Heart right ventricle (tissue), 16 donors: ENCODE data around the gene CEP95. TPM values are rescaled to one million over a fixed set of nuclear protein-coding genes. Genes with fewer than 3 reads are reported as not detected.

Experiments used
- ATAC-seq, 8 donors: fragments of 200-7000 bp; cut with Tn5 transposase; one replicate each; pipeline ENCODE4 v1.9.1; 2020; ENCODE audit warnings: mild to moderate bottlenecking in 8 of 8, moderate library complexity in 8 of 8, moderate number of reproducible peaks in 1 of 8
- DNase-seq, 2 donors: peaks; one replicate each; pipeline ENCODE4 v3.0.0-alpha.2; 2020
- H3K27ac ChIP-seq, 10 donors: fragments of 200-600 bp; sonication (generic) in 2 of 10; one replicate each; pipeline versions ENCODE4 v1.5.0 to v1.8.0; 2020 to 2022; ENCODE audit warnings: mild to moderate bottlenecking in 3 of 10
- H3K27me3 ChIP-seq, 7 donors: fragments of 200-600 bp; one replicate each; pipeline ENCODE4 v1.8.0; 2021 to 2022; ENCODE audit warnings: mild to moderate bottlenecking in 2 of 7
- H3K36me3 ChIP-seq, 9 donors: fragments of 200-600 bp; sonication (generic) in 1 of 9; one replicate each; pipeline versions ENCODE4 v1.5.0 to v1.8.0; 2020 to 2022; ENCODE audit warnings: mild to moderate bottlenecking in 2 of 9
- H3K4me1 ChIP-seq, 9 donors: fragments of 200-600 bp; sonication (generic) in 1 of 9; one replicate each; pipeline versions ENCODE4 v1.5.0 to v1.8.0; 2020 to 2022; ENCODE audit warnings: mild to moderate bottlenecking in 4 of 9
- H3K4me3 ChIP-seq, 10 donors: fragments of 200-600 bp; sonication (generic) in 2 of 10; one replicate each; pipeline versions ENCODE4 v1.5.0 to v1.8.0; 2020 to 2022; ENCODE audit warnings: mild to moderate bottlenecking in 7 of 10, moderate library complexity in 2 of 10
- H3K9me3 ChIP-seq, 11 donors: fragments of 200-600 bp in 10 of 11; sonication (generic) in 2 of 11; one replicate each; pipeline versions ENCODE4 v1.5.0 to v1.8.0; 2013 to 2022; ENCODE audit warnings: mild to moderate bottlenecking in 2 of 11, control low read depth in 1 of 11, moderate library complexity in 1 of 11
- CTCF ChIP-seq, 9 donors: fragments of 200-600 bp; sonication (generic) in 2 of 9; IDR thresholded peaks; one replicate each; pipeline versions ENCODE4 v1.5.0 to v1.8.0; 2021 to 2022; ENCODE audit warnings: antibody characterized with exemption in 9 of 9, mild to moderate bottlenecking in 5 of 9, moderate library complexity in 1 of 9
- WGBS, 2 donors: extraction: QIAGEN DNeasy Blood & Tissue Kit; methylation state at CpG; one replicate each; pipeline ENCODE4 v1.1.7; 2013; ENCODE audit warnings: inconsistent platforms in 1 of 2; 5-methylcytosine and 5-hydroxymethylcytosine counted together
- intact Hi-C, 10 donors: fragments of 100-400 bp; cut with DNase I; formaldehyde crosslinking; loops; one replicate each; pipeline versions ENCODE4 v1.11.1 to v1.14.2; 2022
- polyA plus RNA-seq, 2 donors: library from polyadenylated mRNA; stranded (reverse); fragments of 200-250 nt; gene quantifications; one replicate each; pipeline ENCODE4 v1.2.3, GENCODE V29; 2013
- total RNA-seq, 10 donors: library from RNA; stranded (reverse); fragmentation: NEBNext Ultra II Directional in 3 of 10; extraction: Animal tissue kit (Norgen Biotek cat#: 25700) in 3 of 10; gene quantifications; one replicate each; pipeline versions ENCODE4 v1.2.1 to v1.2.4, GENCODE V29; 2021 to 2023
- donor health status: Arrhythmogenic right ventricular cardiomyopathy.
- donor health status: ischemic (EF 13 %, LVEDD 7.1; RV severe dilation, severe dysfunction).
- donor health status: healthy with polysubstance abuse.
- donor health status: DM: no; HTN: yes; CAD: no.
- donor health status: DM: no; HTN: no; CAD: no.
- donor health status: ischemic (EF 25% LVEDD 6.9; RV normal size, moderate dysfunction).
- donor health status: ischemic (EF 25% LVEDD 5.7; RV mildly dilated, moderate dysfunction).
- donor health status: healthy.
- donor health status: DM: yes; HTN: yes; CAD: no.
- donor health status: Ischemic cardiomyopathy.
- donor health status: ischemic (EF 35%, LVEDD 5.7; RV mildly dilated, moderate dysfunction).
- donor health status: nonischemic (EF 11% LVEDD 7.7; RV severe dilation, severe dysfunction).
- donor health status: DM: yes; HTN: yes; CAD: no.
- donor health status: PGD.
- donor health status: ischemic (EF 29% LVEDD 5.4; RV normal size, mild dysfunction).
- donor health status: nonischemic (EF 23%, LVEDD 6.1; RV moderate dilation, normal function).

CEP95 gene
- total and polyA plus RNA-seq, 12 donors, result 8.6 to 62.4 (median 14.6) TPM

- Histone ChIP-seq H3K4me1 (peaks cover 10 to 74% (median 63%) of the 10 kb centered on the region in 9 donors), H3K4me3 (peak overlapping the region; percentile 42 to 85 (median 76)), H3K9me3 (no peaks in the 10 kb centered on the region), H3K27me3 (no peaks in the 10 kb centered on the region), H3K36me3 (peaks cover 0 to 64% (median 39%) of the 10 kb centered on the region in 9 donors), H3K27ac (peak overlapping the region; percentile 39 to 91 (median 82))
- TF ChIP-seq CTCF (IDR thresholded peaks at IDR 0.05), result no peak
- peak in 1 of 8 donors; percentile 5 for ATAC-seq
- intact Hi-C loops, result loop anchor here in 5 of 10 donors (5.0 to 10.0 kb wide), 5 partner anchors 148 to 192 kb away; no protein-coding TSS in a partner anchor
- WGBS, 2 donors, result 0 to 2% methylated on average over 20 of the region's 20 CpGs
- DNase-seq, result no peak
Measured at GRCh38 chr17:64496348-64496785, 10.4 kb upstream of the CEP95 start.

GRCh38 chr17:64496786-64497564 lies 9.8 kb upstream of the CEP95 start, which contains the start of gene POLG2:
Gene POLG2 (minus strand): TSS chr17:64497054. CDS start chr17:64496968, 86 bp downstream.
- Histone ChIP-seq H3K4me3 (peak within 1 kb of the TSS; percentile 42 to 85 (median 76)), H3K36me3 (peaks cover 0 to 65% (median 43%) of the 10 kb centered on the region in 9 donors), H3K4me1 (peaks cover 13 to 80% (median 69%) of the 10 kb centered on the region in 9 donors), H3K27ac (peak within 1 kb of the TSS; percentile 39 to 91 (median 82)), H3K9me3 (no peaks in the 10 kb centered on the region), H3K27me3 (no peaks in the 10 kb centered on the region)
- intact Hi-C loops, result loop anchor here in 5 of 10 donors (1.0 to 10.0 kb wide), 6 partner anchors 9 to 192 kb away; partner anchors contain the start of genes CEP95 (in 1 of the 5) and DDX5 (in 1 of the 5)
- peak; percentile 94 to 98 (median 97) for ATAC-seq
- 1% methylated on average over 50 of the region's 50 CpGs for whole genome bisulfite sequencing, 2 donors
- peak; percentile 92 to 94 for DNase-seq
- peak in 7 of 9 donors; percentile 16 to 54 (median 49) for TF ChIP-seq CTCF (IDR thresholded peaks at IDR 0.05)

- 49 to 55% methylated on average over 4 of the region's 4 CpGs for WGBS, 2 donors
- H3K27ac ChIP-seq, result peak overlapping the region in 9 of 10 donors; percentile 74 to 91 (median 85)
- DNase-seq (no peak), ATAC-seq (no peak)
- peak overlapping the region in 9 of 10 donors; percentile 42 to 80 (median 75) for H3K4me3 ChIP-seq
- no peak for TF ChIP-seq CTCF (IDR thresholded peaks at IDR 0.05)
- intact Hi-C loops, result loop anchor here in 5 of 10 donors (1.0 to 10.0 kb wide), 6 partner anchors 9 to 193 kb away; partner anchors contain the start of genes CEP95 (in 1 of the 5) and DDX5 (in 1 of the 5)
- H3K36me3 ChIP-seq, result peaks cover 0 to 67% (median 49%) of the 10 kb centered on the region in 9 donors
- peaks cover 13 to 86% (median 75%) of the 10 kb centered on the region in 9 donors for H3K4me1 ChIP-seq
- no peaks in the 10 kb centered on the region for H3K27me3 ChIP-seq
- no peaks in the 10 kb centered on the region for H3K9me3 ChIP-seq
Measured at GRCh38 chr17:64497565-64498035, 9.2 kb upstream of the CEP95 start.
